Hepatocyte (in vitro differentiated cells): ENCODE data around the gene ZNF789. TPM values are rescaled to one million over a fixed set of nuclear protein-coding genes. Genes with fewer than 3 reads are reported as not detected.

Experiments used
- DNase-seq: peaks from one replicate; pipeline ENCODE4 v3.0.0-alpha.2; 2016; ENCODE audit warnings: low spot score
- H2AFZ ChIP-seq: fragments of 200-600 bp; sonication (generic); 2 replicates; pipeline ENCODE4 v1.6.0; 2016; ENCODE audit warnings: antibody characterized with exemption, mild to moderate bottlenecking
- H3K27ac ChIP-seq: fragments of 200-600 bp; sonication (generic); 2 replicates; pipeline ENCODE4 v1.5.1; 2016; ENCODE audit warnings: mild to moderate bottlenecking
- H3K27me3 ChIP-seq: fragments of 200-600 bp; sonication (generic); 2 replicates; pipeline ENCODE4 v1.6.1; 2016
- H3K36me3 ChIP-seq: fragments of 200-600 bp; sonication (generic); replicated peaks from 2 replicates; pipeline ENCODE4 v1.5.1; 2016; ENCODE audit warnings: low read depth; ENCODE audit not compliant: insufficient read depth
- H3K4me1 ChIP-seq: fragments of 200-600 bp; sonication (generic); 2 replicates; pipeline ENCODE4 v1.5.1; 2016; ENCODE audit warnings: mild to moderate bottlenecking, moderate library complexity; ENCODE audit not compliant: insufficient read depth
- H3K4me2 ChIP-seq: fragments of 200-600 bp; sonication (generic); 2 replicates; pipeline ENCODE4 v1.6.0; 2016
- H3K4me3 ChIP-seq: fragments of 200-600 bp; sonication (generic); 2 replicates; pipeline ENCODE4 v1.5.1; 2016; ENCODE audit warnings: mild to moderate bottlenecking
- H3K79me2 ChIP-seq: fragments of 200-600 bp; sonication (generic); 2 replicates; pipeline ENCODE4 v1.6.0; 2017; ENCODE audit warnings: mild to moderate bottlenecking
- H3K9me2 ChIP-seq: fragments of 200-600 bp; sonication (generic); replicated peaks from 2 replicates; pipeline ENCODE4 v1.6.0; 2017; ENCODE audit warnings: mild to moderate bottlenecking; ENCODE audit not compliant: insufficient read depth
- H3K9me3 ChIP-seq: fragments of 200-600 bp; sonication (generic); 2 replicates; pipeline ENCODE4 v1.5.1; 2016; ENCODE audit warnings: low read depth, mild to moderate bottlenecking
- H4K20me1 ChIP-seq: fragments of 200-600 bp; sonication (generic); 2 replicates; pipeline ENCODE4 v1.6.0; 2016; ENCODE audit warnings: mild to moderate bottlenecking; ENCODE audit not compliant: insufficient read depth, poor library complexity, severe bottlenecking
- EZH2 ChIP-seq: fragments of 200-600 bp; sonication (generic); IDR thresholded peaks from 2 replicates; pipeline ENCODE4 v1.6.1; 2016; ENCODE audit warnings: antibody characterized with exemption, mild to moderate bottlenecking, borderline replicate concordance
- EZH2phosphoT487 ChIP-seq: fragments of 200-600 bp; sonication (generic); IDR thresholded peaks from one replicate; pipeline ENCODE4 v1.6.1; 2018; ENCODE audit warnings: antibody characterized with exemption, mild to moderate bottlenecking, low read depth, moderate library complexity; ENCODE audit not compliant: unreplicated experiment, severe bottlenecking
- WGBS: methylation state at CpG from one replicate; pipeline ENCODE4 v1.1.6; 2016; ENCODE audit warnings: low lambda C conversion rate; ENCODE audit errors: missing lambda C conversion rate; 5-methylcytosine and 5-hydroxymethylcytosine counted together
- polyA plus RNA-seq: library from polyadenylated mRNA; unstranded; fragments of >200 nt; fragmentation: Nextera tagmentation; extraction: Ambion mirVana; gene quantifications from 2 replicates; pipeline ENCODE4 v1.2.1, GENCODE V29; 2016
- total RNA-seq: library from RNA; depleted of rRNA; stranded (reverse); fragments of >200 nt; gene quantifications from 2 replicates; pipeline ENCODE4 v1.2.3, GENCODE V29; 2014
- TF ChIP-seq, protein P1 (sequence below): fragments of 200-600 bp; sonication (generic); IDR thresholded peaks from 2 replicates; pipeline ENCODE4 v1.5.1; 2016; ENCODE audit warnings: antibody characterized with exemption, mild to moderate bottlenecking; ENCODE audit not compliant: poor library complexity

Gene ZNF789
- total and polyA plus RNA-seq, 2 experiments from 2014 or later, result 8.1 to 11.3 TPM

DNA sequence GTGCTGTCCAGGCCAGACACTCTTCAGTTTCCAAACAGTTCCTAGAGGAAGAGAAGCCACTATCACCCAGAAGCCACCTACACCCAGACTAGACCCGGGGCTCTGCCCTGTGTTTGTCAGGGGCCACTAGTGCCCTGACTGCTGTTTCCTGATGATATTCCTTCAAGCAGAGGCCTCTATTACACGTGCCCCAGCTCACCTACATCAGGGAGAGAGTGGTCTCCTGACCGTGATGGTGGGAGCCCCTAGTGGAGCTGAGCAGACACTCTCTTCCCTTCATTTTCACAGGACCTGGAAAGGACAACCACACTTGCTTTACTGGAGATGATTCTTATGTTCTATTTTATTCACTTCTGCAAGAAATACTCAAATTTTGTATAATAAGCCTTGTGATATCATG, 18.2 kb downstream of the ZNF789 start:
- TF ChIP-seq EZH2phosphoT487 (no peak), EZH2 (no peak)
- TF ChIP-seq, protein P1, sequence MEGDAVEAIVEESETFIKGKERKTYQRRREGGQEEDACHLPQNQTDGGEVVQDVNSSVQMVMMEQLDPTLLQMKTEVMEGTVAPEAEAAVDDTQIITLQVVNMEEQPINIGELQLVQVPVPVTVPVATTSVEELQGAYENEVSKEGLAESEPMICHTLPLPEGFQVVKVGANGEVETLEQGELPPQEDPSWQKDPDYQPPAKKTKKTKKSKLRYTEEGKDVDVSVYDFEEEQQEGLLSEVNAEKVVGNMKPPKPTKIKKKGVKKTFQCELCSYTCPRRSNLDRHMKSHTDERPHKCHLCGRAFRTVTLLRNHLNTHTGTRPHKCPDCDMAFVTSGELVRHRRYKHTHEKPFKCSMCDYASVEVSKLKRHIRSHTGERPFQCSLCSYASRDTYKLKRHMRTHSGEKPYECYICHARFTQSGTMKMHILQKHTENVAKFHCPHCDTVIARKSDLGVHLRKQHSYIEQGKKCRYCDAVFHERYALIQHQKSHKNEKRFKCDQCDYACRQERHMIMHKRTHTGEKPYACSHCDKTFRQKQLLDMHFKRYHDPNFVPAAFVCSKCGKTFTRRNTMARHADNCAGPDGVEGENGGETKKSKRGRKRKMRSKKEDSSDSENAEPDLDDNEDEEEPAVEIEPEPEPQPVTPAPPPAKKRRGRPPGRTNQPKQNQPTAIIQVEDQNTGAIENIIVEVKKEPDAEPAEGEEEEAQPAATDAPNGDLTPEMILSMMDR, result no peak
- Histone ChIP-seq H3K27me3 (no peaks in the 10 kb centered on the region), H3K4me3 (no peak overlapping the region), H3K4me1 (no peaks in the 10 kb centered on the region), H3K4me2 (no peak overlapping the region), H3K9me3 (peaks cover 13% of the 10 kb centered on the region), H3K79me2 (peaks cover 25% of the 10 kb centered on the region), H4K20me1 (no peaks in the 10 kb centered on the region), H3K36me3 (peaks cover 14% of the 10 kb centered on the region), H2AFZ (no peak overlapping the region), H3K27ac (no peak overlapping the region), H3K9me2 (no peaks in the 10 kb centered on the region)
- DNase-seq, result no peak
- 67% methylated on average over 3 of the region's 3 CpGs for WGBS

DNA sequence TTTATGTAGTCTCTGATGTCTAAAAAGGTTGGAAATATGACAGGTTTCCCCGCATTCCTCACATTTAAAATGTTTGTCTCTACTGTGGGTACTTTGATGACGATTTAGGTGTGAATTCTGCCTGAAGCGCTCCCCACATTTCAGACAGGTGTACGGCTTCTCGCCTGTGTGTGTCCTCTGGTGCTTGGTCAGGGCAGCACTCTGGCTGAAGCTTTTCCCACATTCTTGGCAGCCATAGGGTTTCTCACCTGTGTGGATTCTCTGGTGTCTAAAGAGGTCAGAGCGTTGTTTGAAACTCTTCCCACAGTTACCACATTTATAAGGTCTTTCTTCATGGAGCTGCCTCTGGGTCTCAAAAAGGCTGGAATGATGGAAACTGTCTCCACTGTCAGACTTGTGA, 21.1 kb downstream of the ZNF789 start:
- H3K9me3 ChIP-seq, result peaks cover 13% of the 10 kb centered on the region
- no peaks in the 10 kb centered on the region for H3K27me3 ChIP-seq
- TF ChIP-seq, protein P1, result no peak
- TF ChIP-seq EZH2 (no peak), EZH2phosphoT487 (no peak)
- peaks cover 14% of the 10 kb centered on the region for H3K36me3 ChIP-seq
- no peaks in the 10 kb centered on the region for H3K9me2 ChIP-seq
- H2AFZ ChIP-seq, result no peak overlapping the region
- no peak for DNase-seq
- H3K4me2 ChIP-seq, result no peak overlapping the region
- peaks cover 15% of the 10 kb centered on the region for H4K20me1 ChIP-seq
- H3K79me2 ChIP-seq, result peaks cover 54% of the 10 kb centered on the region
- no peak overlapping the region for H3K27ac ChIP-seq
- peaks cover 14% of the 10 kb centered on the region for H3K4me1 ChIP-seq
- no peak overlapping the region for H3K4me3 ChIP-seq
- WGBS, result over 99% methylated on average over 6 of the region's 6 CpGs

DNA sequence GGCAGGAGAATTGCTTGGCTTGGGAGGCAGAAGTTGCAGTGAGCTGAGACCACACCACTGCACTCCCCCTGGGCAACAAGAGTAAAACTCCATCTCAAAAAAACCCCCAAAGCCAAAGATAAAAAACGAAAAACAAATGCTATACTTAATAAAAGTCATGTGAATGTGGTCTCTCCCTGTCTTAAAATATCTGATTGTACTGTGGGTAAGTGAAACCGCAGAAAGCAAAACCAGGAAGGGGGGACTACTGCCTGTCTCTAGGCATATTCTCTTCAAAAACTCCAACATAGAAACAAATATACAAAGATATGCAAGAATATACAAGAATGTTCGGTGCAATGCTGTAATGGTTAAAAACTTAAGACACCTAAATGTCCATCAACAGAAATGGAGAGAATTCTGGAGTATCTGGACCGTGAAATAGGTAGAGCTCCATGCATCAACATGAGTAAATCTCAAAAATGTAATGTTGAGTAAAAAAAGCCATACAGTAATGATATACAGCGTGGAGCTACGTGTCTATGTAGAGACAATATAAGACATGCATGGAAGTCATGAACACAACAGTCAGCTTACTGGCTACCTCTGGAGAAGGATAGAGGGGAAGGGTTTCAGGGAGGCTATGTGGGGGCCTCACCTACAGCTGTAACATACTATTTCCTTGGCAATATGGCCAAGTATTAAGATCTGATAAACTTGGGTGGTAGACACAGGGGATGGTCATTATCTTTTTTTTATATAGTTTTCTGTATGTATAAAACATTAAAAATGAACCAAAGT, 25.3 kb downstream of the ZNF789 start:
- Histone ChIP-seq H3K79me2 (peaks cover 69% of the 10 kb centered on the region), H3K4me3 (peak overlapping the region; percentile 41), H3K36me3 (peaks cover 13% of the 10 kb centered on the region), H3K4me1 (peaks cover 14% of the 10 kb centered on the region), H4K20me1 (peaks cover 23% of the 10 kb centered on the region), H3K27ac (no peak overlapping the region), H3K9me3 (peaks cover 13% of the 10 kb centered on the region), H3K9me2 (no peaks in the 10 kb centered on the region), H2AFZ (no peak overlapping the region), H3K27me3 (no peaks in the 10 kb centered on the region), H3K4me2 (peak overlapping the region; percentile 90)
- no peak for DNase-seq
- TF ChIP-seq, protein P1, result no peak
- TF ChIP-seq EZH2, result no peak
- TF ChIP-seq EZH2phosphoT487, result no peak
- 90% methylated on average over 6 of the region's 6 CpGs for WGBS
